UCSD-AML1 (cell line): ENCODE measurements around the gene COX6A2.
"Not testable (repeated sequence)": the region's sequence is repeated elsewhere in the genome, so short reads cannot be mapped to it uniquely, and the experiment has no call there.

ENCODE experiments used
- DNase-seq: peaks from one replicate; lab custom pipeline; 2025; ENCODE audit not compliant: unreplicated experiment; lab: John Stamatoyannopoulos, UW

Gene COX6A2

DNA sequence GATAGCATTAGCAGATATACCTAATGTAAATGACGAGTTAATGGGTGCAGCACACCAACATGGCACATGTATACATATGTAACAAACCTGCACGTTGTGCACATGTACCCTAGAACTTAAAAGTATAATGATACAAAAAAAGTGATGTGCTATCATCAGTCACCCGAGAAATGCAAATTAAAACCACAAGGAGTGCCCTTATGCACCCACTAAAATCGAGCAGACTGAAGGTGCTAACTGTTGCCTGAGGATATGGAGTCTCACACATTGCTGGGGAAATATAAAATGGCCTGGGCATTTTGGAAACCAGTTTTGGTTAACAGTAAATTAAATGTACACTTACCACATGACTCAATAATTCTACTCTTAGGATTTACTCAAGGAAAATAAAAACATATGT, 10.9 kb upstream of the COX6A2 start:
- DNase-seq = not testable (repeated sequence)

- DNase-seq = no peak
Observed at GRCh38 chr16:31438414-31438813, 10.3 kb upstream of the COX6A2 start.

DNA sequence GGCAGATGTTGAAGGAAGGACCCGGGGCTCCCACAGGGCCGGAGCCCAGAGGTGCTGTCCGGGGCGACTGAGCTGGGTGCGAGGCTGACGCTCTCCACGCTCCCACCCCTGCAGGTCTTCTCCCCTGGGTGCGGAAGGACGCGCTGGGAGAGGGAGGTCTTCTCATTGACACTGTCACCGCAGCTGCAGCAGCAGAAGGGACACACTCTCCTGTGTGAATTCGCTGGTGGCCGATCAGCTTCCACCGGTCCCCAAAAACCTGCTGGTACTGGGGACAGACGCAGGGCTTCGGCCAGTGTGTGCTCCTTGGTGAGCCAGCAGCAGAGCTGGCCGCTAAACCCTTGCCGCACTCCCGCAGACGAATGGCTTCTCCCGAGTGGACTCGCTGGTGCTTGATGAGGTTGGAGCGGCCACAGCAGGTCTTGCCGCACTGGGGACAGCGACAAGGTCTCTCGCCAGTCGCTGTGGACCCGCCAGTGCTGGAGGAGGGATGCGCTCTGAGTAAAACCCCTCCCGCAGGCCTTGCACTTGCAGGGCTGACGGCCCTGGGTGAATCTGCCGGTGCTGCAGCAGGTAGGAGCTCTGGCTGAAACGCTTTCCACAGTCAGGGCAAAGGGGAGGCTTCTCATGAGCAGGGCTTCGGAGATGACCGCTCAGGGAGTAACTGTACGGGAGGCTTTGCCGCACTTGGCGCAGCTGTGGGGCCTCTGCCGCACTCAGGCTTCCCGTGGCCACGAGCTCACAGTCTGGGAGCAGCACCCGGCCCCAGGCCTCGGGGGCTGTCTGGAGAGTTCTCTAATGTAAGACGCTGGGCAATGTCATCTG, 8.3 kb upstream of the COX6A2 start:
- DNase-seq = no peak

- DNase-seq = no peak
Observed at GRCh38 chr16:31435341-31436220, 7.4 kb upstream of the COX6A2 start.

GRCh38 chr16:31430380-31431052, 2.4 kb upstream of the COX6A2 start:
- DNase-seq = no peak

DNA sequence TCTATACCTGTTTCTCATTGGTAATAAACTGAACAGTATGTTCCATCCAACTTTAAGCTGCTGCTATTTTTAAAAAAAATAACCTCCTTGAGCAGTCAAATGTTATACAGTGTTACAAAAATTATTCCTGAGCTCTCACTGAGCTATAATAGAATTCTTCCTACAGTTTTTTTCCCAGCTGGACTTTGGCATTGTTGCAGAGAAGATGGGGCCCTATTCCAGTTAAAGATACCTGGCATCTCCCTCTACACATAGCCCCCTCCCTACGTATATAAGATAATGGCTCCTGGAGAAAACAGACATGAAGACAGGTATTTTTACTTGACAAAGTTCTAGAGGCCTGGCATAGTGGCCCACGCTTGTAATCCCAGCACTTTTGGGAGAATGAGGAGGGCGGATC, 1.6 kb upstream of the COX6A2 start:
- DNase-seq = no peak

- no peak for DNase-seq
Observed at GRCh38 chr16:31429314-31429713, 1.2 kb upstream of the COX6A2 start.

DNA sequence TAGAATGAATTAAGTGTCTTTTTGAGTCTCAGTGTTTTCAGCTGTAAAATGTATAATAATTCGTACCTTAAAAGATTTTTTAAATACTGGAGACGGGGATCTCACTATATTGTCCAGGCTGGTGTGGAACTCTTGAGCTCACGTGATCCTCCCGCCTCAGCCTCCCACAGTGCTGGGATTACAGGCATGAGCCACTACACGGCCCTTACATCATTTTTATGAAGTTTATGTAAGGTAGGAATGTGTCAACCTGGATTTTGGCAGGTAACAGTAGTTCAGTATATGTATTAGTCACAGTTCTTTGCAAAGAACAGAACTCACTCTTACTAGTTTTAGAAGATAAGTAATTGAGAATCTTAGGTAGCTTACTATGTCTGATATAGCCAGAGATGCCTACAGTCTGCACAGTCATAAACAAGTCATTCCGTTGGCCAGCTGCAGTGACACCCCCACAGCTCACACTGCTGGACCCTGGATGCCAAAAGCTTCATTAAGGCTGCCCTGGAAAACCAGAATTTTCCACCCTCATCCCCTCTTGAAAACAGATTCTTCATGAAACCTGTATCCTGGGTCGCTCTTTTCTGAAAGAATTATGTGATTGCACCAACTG, 583 bp upstream of the COX6A2 start:
- DNase-seq = no peak

GRCh38 chr16:31427441-31428278, 500 bp downstream of the COX6A2 start:
- DNase-seq = no peak

DNA sequence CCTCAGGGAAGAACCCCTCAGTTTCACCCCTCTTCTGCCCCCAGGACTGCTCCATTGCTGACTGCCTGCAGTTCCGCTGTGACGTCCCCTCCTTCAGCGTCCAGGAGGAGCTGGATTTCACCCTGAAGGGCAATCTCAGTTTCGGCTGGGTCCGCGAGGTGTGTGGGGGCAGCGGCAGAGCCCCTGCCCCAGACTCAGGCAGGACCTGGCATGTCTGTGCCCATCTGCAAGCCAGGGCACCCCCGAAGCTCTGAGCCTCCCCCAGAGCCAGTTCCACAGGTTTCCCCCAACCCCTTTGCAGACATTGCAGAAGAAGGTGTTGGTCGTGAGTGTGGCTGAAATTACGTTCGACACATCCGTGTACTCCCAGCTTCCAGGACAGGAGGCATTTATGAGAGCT, 4.4 kb downstream of the COX6A2 start:
- no peak for DNase-seq

GRCh38 chr16:31423241-31423640, 4.9 kb downstream of the COX6A2 start:
- DNase-seq = no peak

GRCh38 chr16:31421587-31421986, 6.6 kb downstream of the COX6A2 start:
- DNase-seq = no peak

DNA sequence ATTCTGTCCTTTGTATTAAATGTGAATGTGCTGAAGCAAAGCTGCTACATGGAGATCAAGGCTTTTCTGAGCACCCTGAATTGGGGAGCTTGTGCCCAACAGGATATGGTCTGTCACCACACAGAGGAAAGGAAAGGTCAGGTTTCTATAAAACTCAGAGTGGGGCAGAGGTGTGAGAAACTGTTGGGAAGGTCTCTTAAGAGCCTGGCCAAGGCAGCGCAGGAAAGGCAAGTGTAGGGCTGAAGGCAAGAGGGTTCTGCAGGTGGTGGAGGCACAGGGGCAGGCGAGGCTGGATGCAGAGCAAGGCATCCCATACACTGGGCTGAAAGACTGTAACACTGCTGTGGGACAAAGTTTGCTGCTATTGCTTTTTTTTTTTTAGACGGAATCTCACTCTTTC, 8.1 kb downstream of the COX6A2 start:
- no peak for DNase-seq

GRCh38 chr16:31417916-31418315, 10.2 kb downstream of the COX6A2 start:
- DNase-seq = no peak

DNA sequence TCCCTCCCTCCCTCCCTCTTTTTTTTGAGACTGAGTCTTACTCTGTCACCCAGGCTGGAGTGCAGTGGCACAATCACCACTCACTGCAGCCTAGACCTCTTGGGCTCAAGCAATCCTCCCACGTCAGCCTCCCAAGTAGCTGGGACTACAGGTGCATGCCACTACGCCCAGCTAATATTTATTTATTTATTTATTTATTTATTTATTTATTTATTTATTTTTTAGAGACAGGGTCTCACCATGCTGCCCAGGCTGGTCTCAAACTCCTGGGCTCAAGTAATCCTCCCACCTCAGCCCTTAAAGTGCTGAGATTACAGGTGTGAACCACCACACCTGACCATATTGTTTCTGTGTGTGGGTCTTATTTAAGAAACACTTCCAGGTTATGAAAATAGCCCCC, 11.1 kb downstream of the COX6A2 start:
- not testable (repeated sequence) for DNase-seq

DNA sequence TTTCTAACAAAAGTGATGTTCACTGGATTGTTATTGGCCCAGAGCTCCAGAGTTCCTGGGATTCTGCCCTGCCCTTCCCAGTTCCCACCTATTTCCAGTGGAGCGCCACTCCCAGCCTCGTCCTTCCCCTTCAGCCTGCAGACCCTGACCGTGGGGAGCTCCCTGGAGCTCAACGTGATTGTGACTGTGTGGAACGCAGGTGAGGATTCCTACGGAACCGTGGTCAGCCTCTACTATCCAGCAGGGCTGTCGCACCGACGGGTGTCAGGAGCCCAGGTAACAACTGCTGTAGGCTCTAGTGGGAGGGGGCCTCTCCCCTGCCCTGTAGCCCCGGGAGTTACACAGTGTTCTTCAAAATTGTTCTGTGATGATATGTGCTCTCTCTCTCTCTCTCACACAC, 11.8 kb downstream of the COX6A2 start:
- DNase-seq = no peak

- no peak for DNase-seq
Observed at GRCh38 chr16:31414706-31415105, 13.5 kb downstream of the COX6A2 start.

DNA sequence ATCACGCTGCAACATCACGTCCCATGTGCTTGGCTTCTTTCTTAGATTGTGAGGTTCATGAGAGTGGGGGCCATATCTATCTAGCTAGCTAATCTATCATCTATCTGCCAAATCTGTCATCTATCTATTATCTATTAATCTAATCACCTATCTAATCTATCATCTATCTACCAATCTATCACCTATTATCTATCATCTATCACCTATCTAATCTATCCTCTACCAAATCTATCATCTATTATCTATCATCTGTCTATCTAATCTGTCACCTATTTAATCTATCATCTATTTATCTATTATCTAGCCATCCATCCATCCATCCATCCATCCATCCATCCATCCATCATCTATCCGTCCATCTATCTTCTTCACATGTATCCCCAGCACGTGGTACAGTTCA, 14.2 kb downstream of the COX6A2 start:
- no peak for DNase-seq

DNA sequence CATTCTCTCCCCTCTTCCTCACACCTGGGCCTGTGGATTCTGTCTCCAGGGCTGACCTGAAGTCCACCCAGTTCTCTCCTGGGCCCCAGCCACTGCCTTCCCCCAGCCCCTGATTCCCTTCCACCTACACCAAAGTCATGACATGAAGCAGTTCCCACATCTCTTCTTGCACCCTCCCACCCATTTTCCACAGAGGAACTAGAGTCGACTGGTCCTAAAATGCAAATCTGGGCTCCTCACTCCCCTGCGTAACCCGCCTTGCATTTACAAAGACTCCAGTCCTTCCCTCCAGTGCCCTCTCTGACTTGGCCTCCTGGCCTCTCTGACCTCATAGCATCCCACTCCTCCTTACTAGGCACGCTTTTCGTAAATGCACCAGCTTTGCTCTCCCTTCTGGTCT, 14.8 kb downstream of the COX6A2 start:
- DNase-seq = no peak

DNA sequence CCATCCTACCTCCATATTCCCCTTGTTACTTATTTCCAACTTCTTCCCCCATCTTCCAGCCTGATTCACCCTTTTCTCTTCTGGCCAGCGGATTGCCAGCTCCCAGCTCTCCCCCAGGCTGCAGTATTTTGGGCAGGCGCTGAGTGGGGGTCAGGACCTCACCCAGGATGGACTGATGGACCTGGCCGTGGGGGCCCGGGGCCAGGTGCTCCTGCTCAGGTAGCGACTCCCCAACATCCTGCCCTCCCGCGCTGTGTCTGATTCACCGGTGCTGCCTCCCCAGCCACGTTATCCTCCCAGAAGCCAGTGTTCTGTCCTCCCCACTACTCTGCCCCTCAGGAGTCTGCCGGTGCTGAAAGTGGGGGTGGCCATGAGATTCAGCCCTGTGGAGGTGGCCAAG, 15.4 kb downstream of the COX6A2 start:
- no peak for DNase-seq
